ENCODE measurements around the gene CD207. TPM values are rescaled to one million over a fixed set of nuclear protein-coding genes. Genes with fewer than 3 reads are reported as not detected.

The CD207 gene
- total RNA-seq, 1 donor from 2014 or later, result not detected

- no peak for DNase-seq (ENCODE audit: extremely low read depth, low read depth, low spot score)
These were observed 39.4 kb downstream of the CD207 start for GRCh38 chr2:70796262-70796661.

DNA sequence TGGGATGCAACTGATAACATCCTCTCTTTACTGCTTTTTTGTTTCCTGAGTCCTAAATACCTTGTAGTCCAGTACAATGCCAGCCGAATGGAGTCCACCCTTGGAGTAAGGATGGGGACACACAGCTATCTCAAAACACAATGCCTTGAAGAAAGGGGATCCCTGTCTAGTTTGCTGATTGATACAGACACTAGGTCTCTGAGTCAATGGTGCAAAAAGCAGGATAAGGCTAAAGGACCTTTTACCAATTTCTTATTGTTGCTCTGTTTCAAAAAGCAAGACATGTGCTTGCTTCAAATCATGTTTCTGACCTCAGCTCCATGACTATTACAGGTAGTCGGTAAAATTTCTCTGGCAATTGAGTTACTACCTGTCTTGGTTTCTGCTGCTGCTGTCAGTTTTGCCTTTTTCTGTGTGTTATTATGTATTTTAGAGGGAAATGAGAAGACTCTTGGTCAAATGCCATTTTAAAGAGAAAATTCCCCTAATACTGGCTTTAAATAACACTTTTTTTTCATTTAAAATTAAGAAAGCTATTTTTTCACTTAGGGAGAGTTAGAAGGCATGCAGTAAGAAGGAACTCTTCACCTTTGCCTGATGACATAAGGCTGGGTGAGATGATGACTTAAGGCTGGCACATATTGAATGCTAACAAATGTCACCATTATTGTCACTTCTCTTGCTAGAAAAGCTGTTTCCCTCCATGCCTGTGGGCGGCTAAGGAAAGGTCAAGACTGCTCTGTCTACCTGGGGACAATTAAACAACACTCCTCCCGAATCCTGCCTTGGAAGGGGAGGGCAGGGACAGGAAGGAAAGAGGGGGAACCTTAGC, 40.2 kb downstream of the CD207 start:
- DNase-seq (ENCODE audit: extremely low read depth, low read depth, low spot score), result no peak

- DNase-seq (ENCODE audit: extremely low read depth, low read depth, low spot score), result no peak
These were observed 42.2 kb downstream of the CD207 start for GRCh38 chr2:70793450-70793849.

DNA sequence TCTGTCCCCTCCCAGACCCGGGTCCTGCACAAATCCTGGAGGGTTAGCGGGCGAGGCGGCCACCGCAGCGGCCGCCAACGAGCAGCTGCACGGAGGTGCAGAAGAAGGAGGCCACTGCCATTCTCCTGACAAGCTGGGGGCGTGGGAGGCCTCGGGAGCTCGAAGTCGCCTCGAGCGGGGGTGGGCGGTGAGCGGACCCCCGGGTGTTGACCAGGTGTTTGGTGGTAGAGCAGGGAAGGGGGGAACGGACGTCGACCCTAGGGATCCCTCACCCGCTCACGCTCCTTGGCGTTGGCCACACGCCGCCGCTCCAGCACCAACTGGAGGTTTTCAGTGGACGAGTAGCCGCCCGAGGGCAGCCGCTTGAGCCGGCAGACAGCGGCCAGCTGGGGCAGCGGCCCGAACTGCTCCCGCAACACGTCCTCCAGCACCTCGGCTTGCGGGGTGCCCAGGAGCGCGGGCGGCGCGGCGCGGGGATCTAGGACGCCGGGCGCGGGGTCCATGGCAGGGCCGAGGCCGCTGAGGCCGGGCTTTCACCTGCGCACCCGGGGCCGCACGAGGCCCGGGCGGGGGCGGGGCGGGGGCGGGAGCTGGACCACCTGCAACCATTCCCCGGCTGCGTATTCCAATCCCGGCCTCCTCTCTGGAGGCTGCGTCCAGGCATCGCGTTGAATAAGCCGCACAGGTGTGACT, 45.3 kb downstream of the CD207 start, which contains the start of gene FIGLA:
Gene FIGLA (minus strand): TSS at position 508 of the 693 bp plus-strand sequence. CDS start 5 bp downstream, at position 503.
- DNase-seq (ENCODE audit: extremely low read depth, low read depth, low spot score), result no peak

DNA sequence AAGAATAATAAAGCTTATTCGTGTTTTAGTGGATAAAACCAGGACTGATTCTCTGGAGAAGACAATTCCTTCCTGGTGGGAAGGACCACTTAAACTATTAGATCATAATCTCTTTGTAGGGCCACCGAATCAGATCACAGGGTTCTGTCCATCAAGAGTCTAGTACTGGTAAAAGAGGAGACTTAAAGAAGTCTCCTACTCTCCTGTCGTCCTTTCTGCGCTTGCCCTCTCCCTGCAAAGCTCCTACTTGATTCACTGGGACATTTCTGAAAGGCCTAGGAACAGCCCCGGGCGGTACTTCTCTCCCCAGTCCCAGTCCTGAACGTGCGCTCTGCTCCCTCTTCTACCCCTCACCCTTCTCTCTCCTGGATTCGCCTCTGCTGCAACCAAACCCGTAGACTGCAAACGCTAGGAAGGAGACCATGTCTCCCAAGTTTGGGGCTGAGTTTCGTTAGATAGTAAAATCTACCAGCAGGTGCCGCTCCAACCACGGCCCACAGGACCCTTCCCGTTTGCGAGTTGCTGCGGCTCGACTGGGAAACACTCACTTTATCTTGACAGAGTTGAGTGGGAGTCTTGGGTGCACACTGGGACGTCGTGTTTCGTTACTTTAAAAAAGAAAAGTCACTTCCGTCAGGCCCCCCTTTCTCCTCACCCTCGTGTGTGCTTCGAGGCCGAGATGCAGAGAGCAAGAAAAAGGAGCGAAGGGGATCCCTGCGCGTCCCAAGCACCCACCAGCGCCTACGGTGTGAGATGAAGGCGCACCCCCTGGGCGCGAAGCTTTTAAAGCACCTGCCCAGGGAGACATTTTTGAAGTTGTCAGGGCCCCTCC, 46.1 kb downstream of the CD207 start:
- DNase-seq (ENCODE audit: extremely low read depth, low read depth, low spot score), result peak; percentile 18

DNA sequence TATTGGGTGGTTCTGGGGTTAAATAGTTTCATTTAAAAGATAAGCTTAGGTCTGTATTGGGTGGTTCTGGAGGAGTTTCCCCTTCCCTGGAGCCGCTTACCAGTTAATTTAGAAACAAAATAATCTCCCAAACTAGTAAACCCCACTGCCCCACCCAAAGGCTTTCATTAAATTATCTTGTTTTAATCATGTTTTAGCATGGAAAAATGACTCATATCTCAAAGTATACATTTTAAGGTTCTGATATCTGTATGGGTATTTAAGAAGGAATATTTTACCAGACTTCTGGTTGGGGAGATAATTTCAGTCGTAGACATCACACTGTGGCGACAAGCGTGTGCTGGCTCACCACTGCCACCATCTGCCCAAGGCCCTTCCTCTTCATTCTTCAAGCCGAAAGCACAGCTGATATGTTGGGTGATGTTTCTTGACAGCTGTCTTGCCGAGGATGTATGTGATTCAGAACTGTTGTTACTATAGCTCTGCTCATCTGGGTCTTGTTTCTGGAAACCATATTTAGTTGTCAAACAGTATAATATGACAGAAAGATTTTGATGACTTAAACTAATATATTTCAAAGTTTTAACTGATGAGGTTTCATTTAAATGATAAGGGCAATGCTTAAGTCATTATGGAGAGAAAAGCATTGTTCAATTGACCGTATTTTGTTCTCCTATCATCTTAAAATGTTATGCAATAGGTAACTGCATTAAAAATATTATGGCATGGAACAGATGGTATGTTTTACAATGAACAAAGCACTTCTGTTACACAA, 50.3 kb downstream of the CD207 start:
- no peak for DNase-seq (ENCODE audit: extremely low read depth, low read depth, low spot score)

GRCh38 chr2:70784320-70784719, 51.3 kb downstream of the CD207 start:
- no peak for DNase-seq (ENCODE audit: extremely low read depth, low read depth, low spot score)

Other genes starting within 250 kb of the CD207 start
- 0.47 and 0.68 TPM in 2 replicates for gene ADD2, start 67.6 kb downstream of the CD207 start, total RNA-seq
- not detected in 2 replicates for gene FIGLA, start 45.2 kb downstream of the CD207 start, total RNA-seq
- 0.18 TPM in 1 of 2 replicates, not detected in the other for gene CLEC4F, start 15.2 kb downstream of the CD207 start, total RNA-seq
- gene VAX2, start 64.8 kb upstream of the CD207 start, total RNA-seq, result 0.48 and 0.53 TPM in 2 replicates
- gene ATP6V1B1, start 100.1 kb upstream of the CD207 start, total RNA-seq, result not detected in 2 replicates
- 0.34 and 0.53 TPM in 2 replicates for gene ANKRD53, start 142.8 kb upstream of the CD207 start, total RNA-seq
- gene TEX261, start 159.1 kb upstream of the CD207 start, total RNA-seq, result 43.7 and 50.2 TPM in 2 replicates
- gene NAGK, start 232.8 kb upstream of the CD207 start, total RNA-seq, result 158 and 219 TPM in 2 replicates

Measured in glomerular endothelial cell (primary cell).